ENCODE measurements around the gene UBE2Q1. TPM values are rescaled to one million over a fixed set of nuclear protein-coding genes. Genes with fewer than 3 reads are reported as not detected.

UBE2Q1 gene
- total and polyA plus RNA-seq, 10 of the 15 experiments (the other 5 are each of a cell fraction or from before 2014, with no cell fraction given) = 3.9 to 82.6 (median 24.1) TPM

DNA sequence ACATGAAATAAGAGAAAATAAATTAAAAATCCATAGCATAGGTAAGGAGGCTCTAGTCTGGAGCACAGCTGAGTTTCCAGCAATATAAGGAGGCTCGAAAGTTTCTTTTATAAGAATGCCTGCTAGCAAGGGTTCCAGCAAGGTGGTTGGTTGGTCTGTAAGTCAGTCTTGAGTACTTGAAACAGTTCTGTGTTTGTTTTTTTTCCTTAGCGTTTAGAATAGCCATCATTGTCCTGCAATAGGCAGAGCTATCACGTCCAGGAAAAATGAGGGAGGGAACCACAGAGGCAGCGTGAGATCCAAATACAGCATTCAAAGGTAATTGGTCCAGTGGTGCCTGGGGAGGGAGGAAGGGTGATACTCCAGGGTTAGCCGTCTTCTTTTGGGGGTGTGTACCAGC lies 8.4 kb downstream of the UBE2Q1 start:
- no TSS peak for BruUV-seq (replicated peaks)
- CTCF ChIA-PET = interaction anchor here (1.2 to 6.1 kb wide), 4 partner anchors 15 to 108 kb away, joined by 3 to 302 read pairs (median 4); no protein-coding TSS in a partner anchor
- Histone ChIP-seq H3K36me3 (ENCODE audit: control insufficient read depth in 2 of 2, insufficient read depth in 2 of 2, low read length in 1 of 2) (peaks cover 34 to 47% of the 10 kb centered on the region in 2 experiments), H3K4me3 (no peak overlapping the region), H2AFZ (ENCODE audit: control insufficient read depth, low read depth, low read length) (no peak overlapping the region), H3K79me2 (ENCODE audit: control insufficient read depth, insufficient read depth, low read length) (no peaks in the 10 kb centered on the region; the same call in 1 of the 2 replicates), H4K20me1 (ENCODE audit: control insufficient read depth, insufficient read depth) (peaks cover 6% of the 10 kb centered on the region; the same call in 1 of the 2 replicates), H3K4me2 (ENCODE audit: control insufficient read depth, insufficient read depth) (no peak overlapping the region), H3K9me3 (replicated peaks; ENCODE audit: control insufficient read depth, insufficient read depth, low read length) (no peaks in the 10 kb centered on the region), H3K27me3 (replicated peaks in 1 of 2; ENCODE audit: control insufficient read depth in 2 of 2, insufficient read depth in 2 of 2, low read length in 1 of 2) (no peaks in the 10 kb centered on the region), H3K27ac (ENCODE audit: control insufficient read depth, insufficient read depth) (no peak overlapping the region), H3K4me1 (ENCODE audit: control insufficient read depth, insufficient read depth, low read length) (peaks cover 16% of the 10 kb centered on the region), H3K9ac (ENCODE audit: control insufficient read depth, insufficient read depth, low read length) (no peak overlapping the region)
- DNase-seq (ENCODE audit: low read depth, low spot score) = no peak
- TF ChIP-seq SMC3 (IDR thresholded peaks at IDR 0.05; ENCODE audit: borderline replicate concordance, low read length) = no peak
- TF ChIP-seq ZNF24 (IDR thresholded peaks at IDR 0.05) = no peak
- no peak for TF ChIP-seq CHD2 (IDR thresholded peaks at IDR 0.05; ENCODE audit: borderline replicate concordance, low read depth, low read length)
- TF ChIP-seq, protein P1, sequence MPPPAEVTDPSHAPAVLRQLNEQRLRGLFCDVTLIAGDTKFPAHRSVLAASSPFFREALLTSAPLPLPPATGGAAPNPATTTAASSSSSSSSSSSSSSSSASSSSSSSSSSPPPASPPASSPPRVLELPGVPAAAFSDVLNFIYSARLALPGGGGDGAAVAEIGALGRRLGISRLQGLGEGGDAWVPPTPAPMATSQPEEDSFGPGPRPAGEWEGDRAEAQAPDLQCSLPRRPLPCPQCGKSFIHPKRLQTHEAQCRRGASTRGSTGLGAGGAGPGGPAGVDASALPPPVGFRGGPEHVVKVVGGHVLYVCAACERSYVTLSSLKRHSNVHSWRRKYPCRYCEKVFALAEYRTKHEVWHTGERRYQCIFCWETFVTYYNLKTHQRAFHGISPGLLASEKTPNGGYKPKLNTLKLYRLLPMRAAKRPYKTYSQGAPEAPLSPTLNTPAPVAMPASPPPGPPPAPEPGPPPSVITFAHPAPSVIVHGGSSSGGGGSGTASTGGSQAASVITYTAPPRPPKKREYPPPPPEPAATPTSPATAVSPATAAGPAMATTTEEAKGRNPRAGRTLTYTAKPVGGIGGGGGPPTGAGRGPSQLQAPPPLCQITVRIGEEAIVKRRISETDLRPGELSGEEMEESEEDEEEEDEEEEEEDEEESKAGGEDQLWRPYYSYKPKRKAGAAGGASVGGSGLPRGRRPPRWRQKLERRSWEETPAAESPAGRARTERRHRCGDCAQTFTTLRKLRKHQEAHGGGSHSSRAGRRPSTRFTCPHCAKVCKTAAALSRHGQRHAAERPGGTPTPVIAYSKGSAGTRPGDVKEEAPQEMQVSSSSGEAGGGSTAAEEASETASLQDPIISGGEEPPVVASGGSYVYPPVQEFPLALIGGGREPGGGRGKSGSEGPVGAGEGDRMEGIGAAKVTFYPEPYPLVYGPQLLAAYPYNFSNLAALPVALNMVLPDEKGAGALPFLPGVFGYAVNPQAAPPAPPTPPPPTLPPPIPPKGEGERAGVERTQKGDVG (CRISPR knock-in tag; IDR thresholded peaks at IDR 0.05) = no peak
- no peak for TF ChIP-seq ZNF622 (IDR thresholded peaks at IDR 0.05)
- no peak for TF ChIP-seq CHD1 (IDR thresholded peaks at IDR 0.05; ENCODE audit: low read depth, low read length)
- TF ChIP-seq, protein P2, sequence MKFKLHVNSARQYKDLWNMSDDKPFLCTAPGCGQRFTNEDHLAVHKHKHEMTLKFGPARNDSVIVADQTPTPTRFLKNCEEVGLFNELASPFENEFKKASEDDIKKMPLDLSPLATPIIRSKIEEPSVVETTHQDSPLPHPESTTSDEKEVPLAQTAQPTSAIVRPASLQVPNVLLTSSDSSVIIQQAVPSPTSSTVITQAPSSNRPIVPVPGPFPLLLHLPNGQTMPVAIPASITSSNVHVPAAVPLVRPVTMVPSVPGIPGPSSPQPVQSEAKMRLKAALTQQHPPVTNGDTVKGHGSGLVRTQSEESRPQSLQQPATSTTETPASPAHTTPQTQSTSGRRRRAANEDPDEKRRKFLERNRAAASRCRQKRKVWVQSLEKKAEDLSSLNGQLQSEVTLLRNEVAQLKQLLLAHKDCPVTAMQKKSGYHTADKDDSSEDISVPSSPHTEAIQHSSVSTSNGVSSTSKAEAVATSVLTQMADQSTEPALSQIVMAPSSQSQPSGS (IDR thresholded peaks at IDR 0.05; ENCODE audit: low read length) = no peak
- TF ChIP-seq, protein P3, sequence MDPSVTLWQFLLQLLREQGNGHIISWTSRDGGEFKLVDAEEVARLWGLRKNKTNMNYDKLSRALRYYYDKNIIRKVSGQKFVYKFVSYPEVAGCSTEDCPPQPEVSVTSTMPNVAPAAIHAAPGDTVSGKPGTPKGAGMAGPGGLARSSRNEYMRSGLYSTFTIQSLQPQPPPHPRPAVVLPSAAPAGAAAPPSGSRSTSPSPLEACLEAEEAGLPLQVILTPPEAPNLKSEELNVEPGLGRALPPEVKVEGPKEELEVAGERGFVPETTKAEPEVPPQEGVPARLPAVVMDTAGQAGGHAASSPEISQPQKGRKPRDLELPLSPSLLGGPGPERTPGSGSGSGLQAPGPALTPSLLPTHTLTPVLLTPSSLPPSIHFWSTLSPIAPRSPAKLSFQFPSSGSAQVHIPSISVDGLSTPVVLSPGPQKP (IDR thresholded peaks at IDR 0.05; ENCODE audit: low read depth, low read length) = no peak
- TF ChIP-seq SMARCA5 (IDR thresholded peaks at IDR 0.05) = no peak
- FAIRE-seq = no peak
- RAD21 ChIA-PET (ENCODE audit: unreplicated experiment) = interaction anchor here (7.0 kb wide), 1 partner anchor 67 kb away, joined by 189 read pairs; no protein-coding TSS in a partner anchor
- ATAC-seq = no peak
- intact Hi-C loops (cut with micrococcal nuclease; ENCODE audit: unreplicated experiment) (no loop called here), in situ Hi-C loops (cut with MboI) (loop anchor here (5.0 kb wide), 1 partner anchor 63 kb away; no protein-coding TSS in a partner anchor)
- WGBS (ENCODE audit: insufficient coverage, insufficient replicate concordance, low lambda C conversion rate, missing lambda C conversion rate) = over 99% methylated on average over 5 of the region's 5 CpGs
- SMC1A ChIA-PET (ENCODE audit: uncharacterized antibody, unreplicated experiment) = interaction anchor here (1.1 to 6.9 kb wide), 2 partner anchors 9 to 68 kb away, joined by 5 to 151 read pairs; no protein-coding TSS in a partner anchor
- POLR2A ChIA-PET = no interaction called here

Measured in GM12878 (cell line).